Measurements from ENCODE around the gene SUSD5.
"Not testable (repeated sequence)": the region's sequence is repeated elsewhere in the genome, so short reads cannot be mapped to it uniquely, and the experiment has no call there.

The SUSD5 gene

DNA sequence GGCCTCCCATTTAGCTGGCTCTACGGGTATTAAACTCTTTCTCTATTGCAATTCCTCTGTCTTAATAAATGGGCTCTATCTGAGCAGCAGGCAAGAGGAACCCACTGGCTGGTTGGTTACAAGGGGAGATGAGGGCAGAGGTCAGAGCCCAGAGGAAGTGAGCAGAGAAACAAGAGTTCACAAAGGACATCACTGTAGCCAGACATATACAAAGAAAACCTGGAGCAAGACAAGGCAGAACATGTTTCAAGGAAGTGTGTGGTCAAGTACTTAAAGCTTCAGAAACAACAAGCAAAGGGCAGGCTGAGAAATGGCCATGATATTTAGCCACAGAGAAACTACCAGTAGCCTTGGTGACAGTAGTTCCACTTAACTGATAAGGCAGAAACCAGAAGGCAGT, 24.3 kb downstream of the SUSD5 start:
- DNase-seq (ENCODE audit: low read depth) = no peak

DNA sequence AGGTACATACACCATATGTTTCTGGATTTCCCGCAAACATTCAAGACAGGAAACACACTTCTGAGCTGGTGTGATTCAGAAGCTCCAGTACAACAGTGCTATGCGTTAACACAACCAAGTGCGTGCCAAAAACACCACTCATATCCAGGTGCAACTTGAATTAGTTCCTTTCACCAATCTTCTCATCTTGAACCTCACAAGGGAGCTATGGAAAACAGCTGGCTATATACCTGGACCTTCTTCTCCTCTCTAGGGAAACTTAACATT, 31.3 kb downstream of the SUSD5 start:
- DNase-seq (ENCODE audit: low read depth) = no peak

DNA sequence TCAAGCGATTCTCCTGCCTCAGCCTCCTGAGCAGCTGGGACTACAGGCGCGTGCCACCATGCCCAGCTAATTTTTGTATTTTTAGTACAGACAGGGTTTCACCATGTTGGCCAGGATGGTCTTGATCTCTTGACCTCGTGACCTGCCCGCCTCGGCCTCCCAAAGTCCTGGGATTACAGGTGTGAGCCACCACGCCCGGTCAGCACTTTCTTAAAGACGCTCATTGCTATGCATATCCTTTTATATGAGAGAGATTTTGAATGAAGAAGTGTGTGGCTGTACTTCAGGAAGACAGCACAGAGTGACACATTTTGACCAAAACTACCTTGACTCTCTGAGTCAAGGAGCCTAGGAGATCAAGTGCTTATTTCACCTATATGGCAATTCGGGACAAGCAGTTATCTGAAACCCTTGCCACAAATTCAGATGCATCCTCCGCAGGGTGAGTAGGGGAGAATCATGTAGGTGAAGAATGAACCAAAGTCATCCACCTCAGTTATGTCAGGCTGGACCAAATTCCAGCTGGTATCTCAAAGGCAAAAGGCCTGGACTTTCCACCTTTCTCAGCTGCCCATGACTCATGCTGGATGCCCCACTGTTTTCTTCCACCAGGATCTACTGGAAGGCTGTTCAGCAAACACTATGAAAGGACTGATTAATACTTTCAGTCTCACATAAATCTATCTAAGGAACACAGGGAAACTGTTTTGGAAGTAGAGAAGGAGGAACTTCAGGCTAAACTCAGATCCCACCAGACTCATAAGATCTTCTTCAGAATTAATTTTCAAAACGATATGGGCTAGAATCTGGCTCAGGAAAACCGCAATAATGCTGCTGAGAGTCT, 31.9 kb downstream of the SUSD5 start:
- no peak for DNase-seq (ENCODE audit: low read depth)

DNA sequence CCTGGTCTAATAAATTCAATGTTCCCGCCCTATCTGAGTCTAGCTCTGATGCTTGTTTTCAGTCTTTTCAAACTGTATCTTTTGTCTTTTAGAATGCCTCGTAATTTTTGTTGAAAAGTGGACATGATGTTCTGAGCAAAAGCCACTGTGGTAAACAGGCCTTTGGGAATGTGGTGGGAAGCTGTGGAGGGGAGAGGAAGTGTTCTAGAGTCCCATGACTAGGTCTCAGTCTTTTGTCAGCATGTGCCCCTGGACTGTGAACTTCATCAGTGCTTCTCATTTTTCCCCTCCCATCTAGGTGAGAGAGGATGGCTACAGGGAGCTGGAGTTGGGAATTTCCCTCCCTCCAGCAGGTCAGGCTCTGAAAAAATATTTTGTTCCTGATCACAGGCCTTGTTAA, 33.7 kb downstream of the SUSD5 start:
- DNase-seq (ENCODE audit: low read depth) = no peak

DNA sequence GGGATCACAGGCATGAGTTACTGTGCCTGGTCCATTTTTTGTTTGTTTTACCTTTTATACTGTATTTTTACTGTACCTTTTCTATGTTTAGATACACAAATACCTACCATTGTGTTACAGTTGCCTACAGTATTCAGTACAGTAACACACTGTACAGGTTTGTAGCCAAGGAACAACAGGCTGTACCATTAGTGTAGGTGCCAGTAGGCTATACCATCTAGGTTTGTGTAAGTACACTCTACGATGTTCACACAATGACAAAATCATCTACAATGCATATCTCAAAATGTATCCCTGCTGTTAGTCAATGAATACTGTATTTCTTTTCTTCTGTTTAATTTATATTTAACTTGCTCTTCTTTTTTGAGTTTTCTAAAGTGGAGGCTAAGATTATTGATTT, 37.0 kb downstream of the SUSD5 start:
- DNase-seq (ENCODE audit: low read depth) = not testable (repeated sequence)

DNA sequence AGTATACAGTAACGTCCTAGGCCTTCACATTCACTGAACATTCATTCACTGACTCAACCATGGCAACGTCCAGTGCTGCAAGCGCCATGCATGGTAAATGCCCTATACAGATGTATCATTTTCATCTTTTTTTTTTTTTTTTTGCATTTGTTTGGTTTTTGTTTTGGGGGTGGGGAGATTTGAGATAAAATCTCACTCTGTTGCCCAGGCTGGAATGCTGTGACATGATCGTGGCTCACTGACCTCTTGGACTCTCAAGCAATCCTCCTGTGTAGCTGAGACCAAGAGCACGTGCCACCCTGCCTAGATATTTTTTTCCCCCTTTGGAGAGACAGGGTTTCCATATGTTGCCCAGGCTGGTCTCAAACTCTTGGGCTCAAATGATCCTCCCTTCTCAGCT, 37.4 kb downstream of the SUSD5 start:
- no peak for DNase-seq (ENCODE audit: low read depth)

DNA sequence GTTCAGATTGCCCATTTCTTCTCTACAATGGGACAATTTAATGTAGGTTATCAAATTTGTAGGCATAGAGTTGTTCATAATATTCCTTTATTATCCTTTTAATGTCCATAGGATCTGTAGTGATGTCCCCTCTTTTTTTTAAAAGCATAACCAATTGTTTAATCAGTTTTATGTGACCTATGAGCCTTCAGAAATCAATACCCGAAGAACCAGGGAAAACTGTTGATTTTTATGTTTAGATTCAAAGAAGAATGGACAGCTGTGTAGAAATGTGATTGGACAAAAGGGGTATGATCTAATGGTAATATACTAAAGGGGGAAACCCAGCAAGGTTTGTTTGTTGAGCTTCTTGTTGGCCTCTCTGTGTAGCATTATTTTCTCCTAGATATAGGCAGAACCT, 39.5 kb downstream of the SUSD5 start:
- DNase-seq (ENCODE audit: low read depth) = no peak

DNA sequence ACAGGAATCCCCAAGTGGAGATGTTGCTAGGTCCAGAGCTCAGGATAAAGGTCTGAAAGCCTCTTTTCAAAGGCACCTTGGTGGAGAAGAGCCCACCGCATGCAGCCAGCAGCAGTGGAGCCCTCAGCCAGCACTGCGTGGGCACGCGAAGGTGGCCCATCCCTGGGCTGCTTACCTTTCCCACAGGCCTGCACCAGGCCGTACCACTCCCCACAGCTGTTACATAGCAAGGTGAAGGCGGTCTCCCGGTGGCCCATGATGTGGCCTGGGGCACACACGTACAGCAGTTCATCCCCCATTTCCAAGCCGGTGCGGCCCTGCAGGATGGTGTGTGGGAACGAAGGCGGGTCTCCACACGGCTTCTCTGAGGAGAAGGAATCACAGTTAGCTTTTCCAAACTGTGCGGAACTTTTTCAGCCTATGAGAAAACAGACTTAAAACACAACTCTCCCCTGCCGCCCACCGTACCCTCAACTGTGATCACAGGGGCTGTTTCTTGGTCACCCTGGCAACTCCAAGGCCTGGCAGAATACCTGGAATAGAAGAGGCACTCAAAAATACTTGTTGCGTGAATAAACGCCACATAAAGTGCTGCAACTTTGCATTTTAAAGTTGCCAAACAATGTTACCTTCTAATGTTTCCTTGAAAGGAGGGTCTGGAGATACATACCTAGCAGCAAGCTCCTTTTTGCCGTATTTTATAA, 43.7 kb downstream of the SUSD5 start:
- no peak for DNase-seq (ENCODE audit: low read depth)

DNA sequence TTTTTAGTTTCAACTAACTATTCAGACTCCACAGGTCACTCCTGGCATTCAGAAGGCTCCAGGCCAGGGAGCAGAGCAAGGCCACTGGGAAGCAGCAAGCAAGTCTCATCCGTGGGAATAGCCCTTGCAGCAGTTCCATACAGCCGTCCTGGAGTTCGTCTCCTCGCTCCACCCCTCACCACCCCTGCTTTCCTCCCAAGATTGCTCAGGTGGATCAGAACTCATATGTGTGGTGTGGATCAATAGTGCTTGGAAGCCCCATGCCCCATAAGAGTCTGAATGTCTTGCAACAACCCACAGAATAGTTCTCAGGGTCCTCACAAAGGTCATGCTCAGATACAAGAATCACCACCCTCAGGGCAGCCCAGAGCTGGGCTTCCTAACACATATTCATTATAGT, 44.5 kb downstream of the SUSD5 start:
- DNase-seq (ENCODE audit: low read depth) = no peak

DNA sequence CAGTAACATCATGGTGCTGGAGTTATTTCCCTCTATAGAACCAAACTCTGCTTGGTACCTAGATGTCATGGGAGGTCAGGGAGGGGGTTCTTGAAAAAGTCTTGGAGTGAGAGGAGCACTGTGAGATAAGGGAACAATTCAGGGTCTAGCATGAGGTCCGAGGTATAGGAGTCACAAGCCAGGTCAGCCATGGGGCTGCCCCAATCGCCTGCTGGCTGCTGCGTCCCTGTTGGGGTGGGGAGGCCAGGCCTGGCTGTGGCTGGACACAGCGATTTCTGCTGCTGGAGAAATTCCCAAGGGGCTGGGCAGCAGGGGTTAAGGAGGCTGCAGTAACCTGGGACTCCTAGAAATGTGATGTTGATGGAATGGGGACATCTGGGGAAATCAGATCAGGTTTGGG, 44.9 kb downstream of the SUSD5 start:
- DNase-seq (ENCODE audit: low read depth) = no peak

DNA sequence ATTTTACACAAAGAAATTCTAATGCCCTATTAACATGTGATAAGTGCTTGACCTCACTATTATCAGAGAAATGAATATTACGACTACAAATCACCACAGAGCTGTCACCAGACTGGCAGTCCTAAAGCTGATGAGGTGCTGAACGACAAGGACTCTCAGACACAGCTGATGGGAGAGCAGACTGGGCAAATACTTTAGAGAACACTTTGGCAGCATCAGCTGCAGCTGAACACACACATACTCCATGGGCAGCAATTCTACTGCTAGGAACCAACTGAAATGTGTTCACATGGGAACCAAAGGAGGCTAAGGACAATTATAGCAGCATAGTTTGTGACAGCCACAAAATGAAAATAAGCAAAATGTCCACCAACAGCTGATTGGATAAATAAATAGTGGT, 45.5 kb downstream of the SUSD5 start:
- DNase-seq (ENCODE audit: low read depth) = no peak

DNA sequence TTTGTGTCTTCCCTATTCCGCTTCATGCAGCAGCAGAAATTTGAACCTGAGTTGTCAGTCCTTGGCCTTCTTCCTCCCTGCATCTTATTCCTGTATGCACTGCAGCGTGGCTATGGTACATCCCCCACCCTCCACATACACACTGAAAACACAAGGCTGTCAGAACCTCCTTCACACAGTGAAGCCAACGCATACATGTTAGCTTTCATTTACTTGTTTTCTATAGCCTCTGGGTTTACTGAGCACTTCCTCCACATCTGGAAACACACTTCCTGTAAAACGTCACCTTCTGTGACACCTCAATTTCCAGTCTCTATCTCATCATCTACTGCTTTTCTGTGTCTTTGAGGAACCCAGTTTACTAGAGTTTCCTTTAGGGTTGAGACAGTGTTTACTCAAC, 47.0 kb downstream of the SUSD5 start:
- DNase-seq (ENCODE audit: low read depth) = no peak

DNA sequence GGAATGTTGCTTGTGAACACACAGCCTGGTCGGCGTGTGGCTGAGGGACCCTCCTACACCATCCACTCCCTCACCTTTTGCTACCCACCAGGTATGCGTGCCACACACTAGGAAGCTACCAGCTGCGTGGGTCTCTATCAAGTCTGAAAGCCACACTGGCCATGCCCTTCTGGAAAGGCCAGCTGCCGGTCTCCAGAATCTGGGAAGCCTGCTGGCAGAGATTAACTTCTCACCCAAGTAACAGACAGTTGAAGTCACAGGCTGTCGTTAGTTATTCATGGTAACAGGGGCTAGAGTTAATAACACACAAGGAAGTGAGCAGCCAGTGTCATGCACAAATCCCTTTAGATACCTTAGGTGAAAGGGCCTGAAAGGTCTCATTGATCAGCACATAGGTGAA, 48.1 kb downstream of the SUSD5 start:
- no peak for DNase-seq (ENCODE audit: low read depth)

DNA sequence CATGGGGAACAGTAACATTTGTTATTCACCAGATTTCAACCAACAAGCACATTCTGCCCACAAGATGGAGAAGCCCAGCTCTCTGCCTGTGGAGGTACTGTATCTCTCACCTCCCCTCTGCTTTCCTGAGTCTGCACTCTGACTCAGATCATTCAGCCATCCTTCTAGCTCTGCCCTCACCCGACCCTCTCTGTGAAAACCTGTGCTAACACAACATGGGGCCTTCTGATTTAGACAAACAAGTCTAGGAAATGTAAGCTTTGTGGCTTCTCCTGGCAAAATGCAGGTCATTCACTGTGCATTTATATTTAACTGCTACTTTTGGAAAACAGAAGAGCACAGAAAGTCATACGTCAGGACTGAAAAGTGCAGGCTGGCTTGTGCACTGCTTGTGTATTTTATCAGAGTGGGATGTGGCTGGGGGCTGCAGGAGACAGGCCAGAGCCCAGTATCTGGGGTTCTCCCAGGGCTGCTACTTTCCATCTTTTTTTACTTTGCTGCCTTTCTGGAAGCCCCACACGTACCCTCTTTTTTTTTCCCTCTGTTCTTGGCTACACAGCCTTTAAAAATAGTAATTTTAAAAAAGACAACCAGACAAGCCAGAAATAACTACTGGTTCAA, 50.8 kb downstream of the SUSD5 start:
- DNase-seq (ENCODE audit: low read depth) = no peak

DNA sequence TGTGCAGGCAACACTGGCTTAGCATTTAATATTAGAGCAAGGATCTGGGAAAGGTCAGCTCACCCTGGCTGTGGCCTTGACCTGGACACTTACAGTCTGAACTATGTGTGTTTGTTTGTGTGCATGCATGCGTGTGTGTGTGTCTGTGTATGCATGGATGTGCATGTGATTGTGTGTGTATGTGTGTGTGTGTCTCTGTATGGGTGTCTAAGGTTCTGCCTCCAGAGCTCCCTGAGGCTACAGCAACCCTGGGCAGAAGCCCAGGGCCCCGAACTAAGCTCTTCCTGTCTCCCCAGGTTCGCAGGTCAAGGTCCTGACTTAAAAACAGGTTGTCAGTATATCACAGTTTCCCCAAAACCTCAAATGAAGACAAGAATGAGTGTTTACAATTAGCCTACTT, 51.3 kb downstream of the SUSD5 start:
- DNase-seq (ENCODE audit: low read depth) = no peak

DNA sequence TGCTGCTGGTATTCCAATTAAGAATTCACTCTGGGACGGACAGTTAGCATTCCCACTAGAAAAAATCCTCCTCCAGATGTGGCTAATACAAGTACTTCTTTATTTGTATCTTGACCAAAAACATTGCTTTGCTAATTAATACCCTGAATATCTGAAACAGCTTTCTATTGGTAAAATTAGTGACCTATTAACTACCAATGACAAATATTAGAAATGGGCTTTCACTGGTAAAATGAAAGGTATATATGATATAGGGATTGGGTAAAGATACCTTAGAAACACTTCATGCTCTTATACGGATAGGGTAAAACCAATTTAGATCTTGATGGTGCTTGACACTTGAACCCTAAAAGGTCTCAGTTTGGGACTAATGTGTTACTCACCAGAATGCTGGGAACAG, 52.5 kb downstream of the SUSD5 start:
- no peak for DNase-seq (ENCODE audit: low read depth)

DNA sequence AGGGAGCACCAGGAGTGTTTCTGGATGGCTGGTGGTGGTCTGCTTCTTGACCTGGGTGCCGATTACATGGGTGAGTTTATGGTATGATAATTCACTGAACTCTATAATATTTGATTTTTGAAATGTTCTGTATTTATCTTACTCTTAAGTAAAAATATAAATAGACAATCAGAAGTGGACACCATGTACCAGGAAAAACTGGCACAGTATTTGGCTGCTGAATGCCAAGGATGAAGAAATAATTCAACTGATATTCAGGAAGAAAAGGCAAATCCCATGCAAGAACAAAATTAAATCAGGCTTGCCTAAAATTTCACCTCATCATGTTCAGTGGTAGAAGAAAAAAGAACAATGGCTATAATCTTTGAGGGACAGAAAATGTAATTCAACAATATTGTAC, 53.2 kb downstream of the SUSD5 start:
- no peak for DNase-seq (ENCODE audit: low read depth)

DNA sequence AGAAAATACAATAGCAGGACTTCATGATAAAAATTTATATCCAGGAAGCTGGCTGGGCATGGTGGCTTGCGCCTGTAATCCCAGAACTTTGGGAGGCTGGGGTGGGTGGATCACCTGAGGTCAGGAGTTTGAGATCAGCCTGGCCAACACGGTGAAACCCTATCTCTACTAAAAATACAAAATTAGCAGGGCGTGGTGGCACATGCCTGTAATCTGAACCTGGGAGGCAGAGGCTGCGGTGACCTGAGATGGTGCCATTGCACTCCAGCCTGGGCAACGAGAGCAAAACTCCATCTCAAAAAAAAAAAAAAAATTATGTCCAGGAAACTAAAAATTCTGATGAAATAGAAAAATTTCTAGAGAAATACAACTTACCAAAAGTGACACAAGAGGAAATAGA, 56.0 kb downstream of the SUSD5 start:
- DNase-seq (ENCODE audit: low read depth) = not testable (repeated sequence)

DNA sequence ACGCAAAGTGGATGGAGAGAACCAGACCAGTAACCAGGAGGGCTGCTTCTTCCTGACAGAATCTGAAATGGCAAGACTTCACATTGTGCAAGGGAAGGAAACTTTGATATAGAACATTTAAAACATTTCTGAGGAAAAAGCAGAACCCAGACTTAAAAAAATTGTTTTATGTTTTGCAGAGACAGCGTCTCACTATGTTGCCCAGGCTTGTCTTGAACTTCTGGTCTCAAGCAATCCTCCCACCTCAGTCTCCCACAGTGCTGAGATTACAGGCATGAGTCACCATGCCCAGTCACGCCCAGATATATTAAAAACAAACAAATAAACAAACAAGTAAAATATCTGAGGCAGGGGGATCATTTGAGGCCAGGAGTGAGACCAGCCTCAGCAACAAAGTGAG, 58.6 kb downstream of the SUSD5 start:
- DNase-seq (ENCODE audit: low read depth) = no peak

DNA sequence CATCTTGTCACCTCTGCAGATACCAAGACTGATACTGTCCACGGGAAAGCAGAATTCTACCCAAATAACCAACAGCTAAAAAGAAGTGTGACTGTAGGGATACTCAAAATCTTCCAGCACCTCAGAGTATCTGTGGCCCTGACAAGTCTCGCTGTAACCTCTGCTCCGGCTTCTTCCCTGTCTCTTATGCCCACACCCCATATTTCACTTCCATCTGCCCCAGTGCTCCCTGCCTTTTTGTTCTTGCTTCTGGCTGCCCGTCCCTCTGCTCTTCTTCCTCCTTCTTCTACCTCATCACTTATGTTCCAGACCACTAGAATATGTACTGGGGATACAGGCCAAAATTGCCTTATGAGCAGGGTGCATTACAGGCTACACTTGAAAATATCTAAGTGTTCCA, 59.4 kb downstream of the SUSD5 start:
- no peak for DNase-seq (ENCODE audit: low read depth)

DNA sequence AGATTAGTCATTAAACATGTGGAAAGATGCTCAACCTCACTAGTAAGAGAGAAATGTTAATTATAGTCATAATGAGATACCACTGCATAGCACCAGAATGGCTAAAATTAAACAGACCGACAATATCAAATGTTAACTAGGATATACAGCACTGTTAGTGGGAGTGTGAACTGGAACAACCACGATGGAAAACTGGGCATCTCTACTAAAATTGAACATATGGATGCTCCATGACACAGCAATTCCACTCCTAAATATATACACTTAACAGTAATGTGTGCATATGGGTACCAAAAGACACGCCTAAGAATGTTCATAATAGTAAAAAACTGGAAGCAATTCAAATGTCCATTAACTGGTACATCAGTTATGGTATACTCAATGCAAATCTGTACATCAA, 63.3 kb downstream of the SUSD5 start:
- no peak for DNase-seq (ENCODE audit: low read depth)

DNA sequence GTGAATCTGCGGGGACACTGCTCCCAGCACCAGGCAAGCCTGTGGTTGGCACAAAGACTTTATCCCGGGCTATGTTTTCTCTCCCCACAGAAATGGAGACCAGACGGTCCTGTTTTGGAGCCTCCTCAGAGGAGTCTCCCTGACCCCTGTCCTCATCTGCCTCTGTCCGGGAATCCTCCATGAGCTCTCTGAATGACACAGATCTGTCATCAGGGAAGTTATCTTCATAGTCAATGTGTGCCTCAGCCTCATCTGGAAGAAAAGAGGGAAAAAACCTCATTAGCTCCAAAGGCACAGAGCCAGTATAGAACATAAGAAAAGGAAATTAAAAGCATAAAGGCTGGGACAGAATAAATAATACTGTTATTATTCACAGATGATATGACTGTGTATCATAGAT, 64.8 kb downstream of the SUSD5 start:
- no peak for DNase-seq (ENCODE audit: low read depth)
